Measurements from ENCODE around the gene NCBP1. TPM values are rescaled to one million over a fixed set of nuclear protein-coding genes. Genes with fewer than 3 reads are reported as not detected.

Gene NCBP1
- total RNA-seq, 1 donor from 2014 or later = 25.4 TPM

- Histone ChIP-seq H3K9me3 (no peaks in the 10 kb centered on the region), H3K27ac (peak overlapping the region; percentile 99), H3K36me3 (no peaks in the 10 kb centered on the region), H3K4me3 (peak overlapping the region; percentile 76), H3K27me3 (no peaks in the 10 kb centered on the region), H3K4me1 (peaks cover 39% of the 10 kb centered on the region)
- intact Hi-C loops (cut with DNase I) = no loop called here
- no peak for TF ChIP-seq CTCF (IDR thresholded peaks at IDR 0.05)
- DNase-seq (peak; percentile 75), ATAC-seq (no peak)
These were observed 1.2 kb upstream of the NCBP1 start for GRCh38 chr9:97632248-97632984.

GRCh38 chr9:97633859-97634490 is 354 bp downstream of the NCBP1 start:
- Histone ChIP-seq H3K4me1 (peaks cover 38% of the 10 kb centered on the region), H3K9me3 (no peaks in the 10 kb centered on the region), H3K27me3 (no peaks in the 10 kb centered on the region), H3K27ac (peak overlapping the region; percentile 99), H3K4me3 (peak overlapping the region; percentile 76), H3K36me3 (no peaks in the 10 kb centered on the region)
- ATAC-seq (no peak), DNase-seq (no peak)
- intact Hi-C loops (cut with DNase I) = no loop called here
- TF ChIP-seq CTCF (IDR thresholded peaks at IDR 0.05) = no peak

- H3K27me3 ChIP-seq = no peaks in the 10 kb centered on the region
- H3K27ac ChIP-seq = peak overlapping the region; percentile 99
- H3K4me3 ChIP-seq = peak overlapping the region; percentile 76
- no peaks in the 10 kb centered on the region for H3K36me3 ChIP-seq
- peaks cover 38% of the 10 kb centered on the region for H3K4me1 ChIP-seq
- ATAC-seq = no peak
- intact Hi-C loops (cut with DNase I) = no loop called here
- no peak for DNase-seq
- H3K9me3 ChIP-seq = no peaks in the 10 kb centered on the region
- TF ChIP-seq CTCF (IDR thresholded peaks at IDR 0.05) = no peak
These were observed 1.4 kb downstream of the NCBP1 start for GRCh38 chr9:97635026-97635425.

GRCh38 chr9:97636903-97637302 is 3.3 kb downstream of the NCBP1 start:
- DNase-seq = no peak
- H3K9me3 ChIP-seq = no peaks in the 10 kb centered on the region
- no peak for ATAC-seq
- H3K27ac ChIP-seq = no peak overlapping the region
- H3K36me3 ChIP-seq = peaks cover 10% of the 10 kb centered on the region
- no peaks in the 10 kb centered on the region for H3K27me3 ChIP-seq
- intact Hi-C loops (cut with DNase I) = no loop called here
- no peak overlapping the region for H3K4me3 ChIP-seq
- H3K4me1 ChIP-seq = peaks cover 34% of the 10 kb centered on the region
- no peak for TF ChIP-seq CTCF (IDR thresholded peaks at IDR 0.05)

- Histone ChIP-seq H3K9me3 (no peaks in the 10 kb centered on the region), H3K27ac (no peak overlapping the region), H3K4me1 (peaks cover 30% of the 10 kb centered on the region), H3K36me3 (peaks cover 28% of the 10 kb centered on the region), H3K27me3 (no peaks in the 10 kb centered on the region), H3K4me3 (no peak overlapping the region)
- intact Hi-C loops (cut with DNase I) = no loop called here
- TF ChIP-seq CTCF (IDR thresholded peaks at IDR 0.05) = no peak
- ATAC-seq = no peak
- no peak for DNase-seq
These were observed 5.0 kb downstream of the NCBP1 start for GRCh38 chr9:97638666-97639065.

Measured in upper lobe of right lung (tissue), 1 donor.